Amygdala (tissue), 56 donors: ENCODE data around the gene RAC2.
A peak's percentile ranks its signal among the peaks of the same experiment; 100 is the strongest.
"Not testable (repeated sequence)": the region's sequence is repeated elsewhere in the genome, so short reads cannot be mapped to it uniquely, and the experiment has no call there.

ENCODE experiments used
- DNase-seq, 56 donors: peaks; one replicate each; lab custom pipeline; 2025; lab: John Stamatoyannopoulos, UW

The RAC2 gene

DNA sequence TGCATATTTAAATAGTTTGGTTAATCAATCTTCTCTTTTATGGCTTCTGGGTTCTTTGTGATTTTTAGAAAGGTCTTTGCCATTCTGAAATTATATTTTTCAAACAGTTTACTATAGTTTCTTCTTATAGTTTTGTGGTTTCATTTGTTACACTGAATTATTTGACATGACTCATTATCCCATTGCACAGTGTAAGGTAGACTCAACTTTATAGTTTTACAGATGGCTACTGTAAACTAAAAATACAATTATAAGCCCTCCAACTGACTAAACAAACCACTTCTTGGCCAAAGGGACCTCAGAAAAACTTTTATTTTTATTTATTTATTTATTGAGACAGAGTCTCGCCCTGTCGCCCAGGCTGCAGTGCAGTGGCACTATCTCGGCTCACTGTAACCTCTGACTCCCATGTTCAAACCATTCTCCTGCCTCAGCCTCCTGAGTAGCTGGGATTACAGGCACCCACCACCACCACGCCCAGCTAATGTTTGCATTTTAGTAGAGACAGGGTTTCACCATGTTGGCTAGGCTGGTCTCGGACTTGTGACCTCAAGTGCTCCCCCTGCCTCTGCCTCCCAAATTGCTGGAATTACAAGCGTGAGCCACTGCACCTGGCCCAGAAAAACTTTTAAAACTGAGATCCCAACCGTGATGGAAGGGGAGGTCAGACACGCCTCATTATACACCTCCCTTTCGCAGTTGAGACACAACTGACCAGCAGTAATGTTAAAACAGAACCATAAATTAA lies 14.1 kb upstream of the RAC2 start:
- DNase-seq: no peak

DNA sequence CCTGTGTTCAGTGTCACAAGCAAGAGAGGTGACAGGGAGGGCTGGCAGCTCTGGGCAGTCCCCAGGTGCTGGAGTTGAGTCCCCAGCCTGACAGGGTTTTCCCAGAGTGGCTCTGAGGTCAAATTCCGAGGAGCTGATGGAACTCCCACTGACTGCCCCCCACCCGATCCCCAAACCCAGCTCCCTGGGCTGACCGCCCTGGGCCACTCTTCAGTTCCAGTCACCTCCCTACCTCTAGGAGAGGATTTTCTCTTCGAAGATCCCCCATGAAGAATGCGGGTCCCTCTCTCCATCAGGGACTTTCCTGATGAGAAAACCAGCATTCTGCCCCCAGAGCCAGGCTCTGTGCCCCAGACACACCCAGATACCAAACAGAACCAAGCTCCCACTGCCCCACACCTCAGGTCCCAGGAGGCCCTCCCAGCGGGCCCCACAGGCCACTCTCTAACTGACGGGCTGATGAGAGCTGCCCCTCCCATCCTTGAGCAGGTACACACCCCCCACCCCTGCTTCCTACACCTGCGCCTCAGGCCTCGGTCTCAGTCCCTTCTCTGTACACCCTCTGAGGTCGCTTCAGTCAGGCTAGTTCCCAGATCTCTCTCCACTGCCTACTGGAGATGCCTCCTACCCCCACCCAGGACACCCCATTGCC lies 12.1 kb upstream of the RAC2 start:
- DNase-seq: no peak

DNA sequence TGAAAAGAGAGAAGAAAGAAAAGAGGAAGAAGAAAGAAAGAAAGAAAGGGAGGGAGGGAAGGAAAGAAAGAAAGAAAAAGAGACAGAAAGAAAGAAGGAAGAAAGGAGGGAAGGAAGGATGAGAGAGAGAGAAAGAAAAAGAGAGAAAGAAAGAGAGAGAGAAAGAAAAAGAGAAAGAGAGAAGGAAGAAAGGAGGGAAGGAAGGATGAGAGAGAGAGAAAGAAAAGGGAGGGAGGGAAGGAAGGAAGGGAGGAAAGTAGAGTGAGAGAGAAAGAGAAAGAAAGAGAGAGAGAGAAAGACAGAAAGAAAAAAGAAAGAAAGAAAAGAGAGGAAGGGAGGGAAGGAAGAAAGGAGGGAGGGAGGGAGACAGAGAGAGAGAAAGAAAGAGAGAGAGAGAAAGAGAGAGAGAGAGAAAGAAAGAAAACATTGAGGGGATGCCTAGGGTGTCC lies 11.5 kb upstream of the RAC2 start:
- DNase-seq: no peak

DNA sequence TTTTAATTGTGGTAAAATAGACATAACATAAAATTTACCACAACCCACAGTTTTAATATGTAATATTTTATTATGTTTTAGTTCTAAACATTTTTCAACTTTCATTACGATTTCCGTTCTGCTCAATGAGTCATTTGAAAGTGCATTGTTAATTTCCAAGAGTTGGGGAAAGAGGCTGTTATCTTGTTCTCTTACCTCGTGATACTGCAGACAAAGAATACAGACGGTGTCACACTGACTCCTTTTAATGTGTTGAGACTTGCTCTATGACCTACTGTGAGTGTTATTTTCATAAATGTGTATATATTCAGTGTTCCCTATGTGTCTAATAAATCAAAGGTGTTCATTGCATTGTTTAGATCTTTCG lies 10.8 kb upstream of the RAC2 start:
- DNase-seq: no peak

DNA sequence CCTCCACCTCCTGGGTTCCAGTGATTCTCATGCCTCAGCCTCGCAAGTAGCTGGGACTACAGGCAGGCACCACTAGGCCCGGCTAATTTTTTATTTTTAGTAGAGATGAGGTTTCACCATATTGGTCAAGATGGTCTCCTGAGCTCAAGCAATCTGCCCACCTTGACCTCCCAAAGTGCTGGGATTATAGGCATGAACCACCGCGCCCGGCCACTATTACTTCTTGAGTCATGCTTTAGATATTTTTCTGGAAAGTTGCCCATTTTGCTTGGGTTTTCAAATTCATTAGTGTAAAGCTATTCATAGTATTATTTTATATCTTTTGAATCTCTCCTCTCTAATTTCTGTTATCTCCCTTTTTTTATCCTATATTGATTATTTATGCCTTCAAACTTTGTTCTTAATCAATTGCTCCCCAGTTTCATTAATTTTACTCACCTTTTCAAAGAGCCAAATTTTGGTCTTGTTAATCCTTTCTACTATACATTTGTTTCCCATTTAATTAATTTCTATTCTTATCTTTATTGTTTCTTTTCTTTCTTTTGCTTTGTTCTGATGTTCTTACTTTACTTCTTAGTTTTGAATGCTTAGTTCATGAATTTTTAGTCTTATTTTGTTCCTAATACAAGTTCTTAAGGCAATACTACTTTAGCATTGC lies 10.3 kb upstream of the RAC2 start:
- DNase-seq: no peak

DNA sequence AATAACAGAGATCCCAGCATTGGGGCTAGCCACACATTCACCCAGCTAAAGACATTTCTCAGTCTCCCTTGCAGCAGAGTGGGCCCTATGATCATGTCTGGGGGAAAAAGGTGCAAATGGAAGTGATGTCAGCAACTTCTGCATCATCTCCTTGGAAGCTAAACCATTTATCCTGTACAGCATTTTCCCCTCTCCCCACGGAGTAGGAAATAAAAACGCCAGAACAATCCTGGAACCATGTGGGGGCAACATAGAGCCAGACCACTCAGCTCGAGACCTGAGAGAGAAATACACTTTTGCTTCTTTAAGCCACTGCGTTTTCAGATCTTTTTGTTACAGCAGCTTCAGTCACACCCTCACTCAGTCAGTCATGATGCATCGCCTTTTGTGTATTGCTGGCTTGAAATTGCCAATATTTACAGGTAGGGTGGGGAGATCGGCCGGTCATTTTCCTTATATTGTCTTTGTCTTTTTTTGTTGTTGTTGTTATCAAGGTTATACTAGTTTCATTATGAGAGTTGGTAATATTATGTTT lies 9.1 kb upstream of the RAC2 start:
- DNase-seq: no peak

DNA sequence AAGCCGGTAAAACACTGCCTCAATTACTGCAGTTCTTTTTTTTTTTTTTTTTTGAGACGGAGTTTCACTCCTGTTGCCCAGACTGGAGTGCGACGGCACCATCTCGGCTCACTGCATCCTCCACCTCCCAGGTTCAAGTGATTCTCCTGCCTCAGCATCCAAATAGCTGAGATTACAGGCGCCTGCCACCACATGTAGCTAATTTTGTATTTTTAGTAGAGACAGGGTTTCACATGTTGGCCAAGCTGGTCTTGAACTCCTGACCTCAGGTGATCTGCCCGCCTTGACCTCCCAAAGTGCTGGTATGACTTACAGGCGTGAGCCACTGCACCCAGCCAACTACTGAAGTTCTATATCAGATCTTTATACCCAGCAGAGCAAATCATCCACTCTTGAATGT lies 7.8 kb upstream of the RAC2 start:
- not testable (repeated sequence) for DNase-seq

DNA sequence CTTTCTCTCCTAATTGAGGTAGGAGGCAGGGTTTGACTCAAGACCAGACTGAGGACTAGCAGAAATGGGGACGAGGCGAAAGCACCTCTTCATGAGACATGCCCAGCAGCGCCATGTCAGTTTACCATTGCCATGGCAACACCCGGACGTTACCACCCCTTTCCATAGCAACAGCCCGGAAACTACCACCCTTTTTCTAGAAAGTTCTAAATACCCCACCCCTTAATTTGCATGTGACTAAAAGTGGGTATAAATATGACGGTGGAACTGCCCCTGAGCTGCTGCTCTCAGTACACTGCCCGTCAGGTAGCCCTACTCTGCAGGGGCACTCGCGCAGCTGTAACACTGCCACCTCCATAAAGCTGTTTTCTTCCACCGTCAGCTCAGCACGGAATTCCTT lies 5.9 kb upstream of the RAC2 start:
- no peak for DNase-seq

DNA sequence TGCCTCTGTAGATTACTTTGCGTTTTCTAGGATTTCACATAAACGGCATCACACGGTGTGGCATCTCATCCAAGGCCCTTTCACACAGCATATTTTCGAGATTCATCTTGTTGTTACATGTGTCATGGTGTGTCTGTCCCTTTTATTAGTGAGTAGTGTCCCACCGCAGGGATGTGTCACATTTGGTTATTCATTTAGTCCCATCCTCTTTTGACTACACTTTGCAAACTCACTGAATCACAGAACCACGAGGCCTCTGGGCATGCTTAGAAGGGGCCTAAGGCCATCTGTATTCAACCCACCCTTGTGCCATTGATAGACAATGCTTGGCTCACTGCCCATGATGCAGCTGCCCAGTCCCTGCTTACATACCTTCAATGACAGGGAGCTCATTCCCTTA lies 4.2 kb upstream of the RAC2 start:
- no peak for DNase-seq

DNA sequence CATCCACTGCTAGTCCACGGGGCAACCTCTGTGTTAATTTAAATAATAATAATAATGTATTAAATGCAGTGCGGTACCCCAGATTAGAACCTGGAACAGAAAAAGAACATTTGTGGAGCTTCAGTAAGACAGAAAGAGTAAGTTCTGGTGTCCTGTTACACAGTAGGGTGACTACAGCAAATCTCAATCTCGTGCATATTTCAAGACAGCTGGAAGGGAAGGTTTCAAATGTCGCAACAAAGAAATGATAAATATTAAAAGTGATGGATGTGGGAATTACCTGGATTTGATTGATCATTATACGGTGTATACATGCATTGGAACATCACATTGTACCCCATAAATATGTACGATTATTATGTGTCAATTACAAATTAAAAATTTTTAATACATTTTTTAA lies 1.7 kb upstream of the RAC2 start:
- no peak for DNase-seq

DNA sequence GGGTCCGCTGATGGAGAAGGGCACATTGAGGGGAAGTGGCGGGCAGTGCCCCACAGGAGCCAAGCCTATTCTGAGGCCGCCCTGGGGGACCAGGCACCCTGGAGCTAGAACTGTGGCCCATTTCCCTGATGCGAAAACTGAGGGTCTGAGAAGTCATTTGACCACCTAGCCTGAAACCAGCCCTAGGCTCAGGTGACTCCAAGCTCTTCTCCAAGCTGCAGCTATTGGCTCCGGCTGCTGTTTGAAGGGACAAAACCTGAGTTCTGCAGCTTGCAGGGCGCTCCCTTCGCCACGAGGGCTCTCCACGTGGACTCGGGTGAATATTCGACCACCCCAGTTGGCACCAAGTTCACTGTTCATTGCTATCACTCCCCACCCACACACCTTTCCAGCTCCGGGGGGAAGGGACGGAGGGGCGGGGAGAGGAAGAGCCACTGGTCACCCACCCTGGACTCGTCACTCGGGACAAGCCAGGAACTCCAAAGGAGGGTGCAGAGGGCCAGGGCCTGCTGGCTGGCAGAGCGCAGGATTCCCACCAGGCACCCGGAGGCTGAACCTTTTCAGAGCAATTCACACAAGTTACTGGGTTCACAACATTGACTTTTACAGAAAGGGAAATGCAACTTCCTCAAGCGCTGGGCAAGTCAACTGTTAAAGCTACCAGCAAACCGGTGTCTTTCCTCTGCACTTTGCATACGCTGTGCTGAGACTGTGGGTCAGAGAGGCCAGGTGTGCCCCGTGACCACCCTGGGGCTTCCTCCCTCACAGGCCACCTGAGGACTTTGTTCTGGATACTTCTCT lies 1.1 kb upstream of the RAC2 start:
- DNase-seq: no peak

DNA sequence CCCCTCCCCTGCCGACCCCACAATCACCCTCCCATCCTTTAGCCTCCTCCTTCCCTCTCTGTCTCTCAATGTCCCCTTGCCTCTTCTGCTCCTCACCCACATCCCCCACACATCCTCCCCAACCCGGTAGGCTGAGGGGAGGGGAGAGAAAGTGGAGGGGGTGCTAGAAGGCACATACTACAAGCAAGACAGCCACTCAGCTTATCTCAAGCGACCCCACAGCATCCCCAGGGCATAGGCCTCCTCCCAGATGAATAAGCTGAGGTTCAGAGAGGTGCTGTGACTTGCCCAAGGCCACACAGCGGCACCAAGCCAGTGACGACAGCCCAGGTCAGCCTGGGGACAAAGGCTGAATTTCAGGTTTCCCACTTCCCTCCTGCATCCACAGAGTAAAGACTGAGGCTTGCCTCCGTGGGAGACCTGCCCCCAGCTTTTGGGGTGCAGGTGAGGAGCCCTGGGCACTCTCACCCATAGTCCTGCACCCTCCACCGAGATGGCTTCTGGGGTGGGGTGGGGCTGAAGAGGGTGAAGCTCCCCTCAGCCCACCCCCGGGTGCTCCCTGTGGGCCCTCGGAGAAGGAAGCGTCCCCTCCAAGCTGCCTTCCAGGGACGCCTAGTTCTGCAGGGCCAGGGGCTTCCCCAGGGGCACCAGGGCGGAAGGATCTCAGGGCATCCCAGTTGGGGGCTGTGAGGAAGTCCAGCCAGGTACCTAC lies 511 bp downstream of the RAC2 start:
- DNase-seq: no peak

DNA sequence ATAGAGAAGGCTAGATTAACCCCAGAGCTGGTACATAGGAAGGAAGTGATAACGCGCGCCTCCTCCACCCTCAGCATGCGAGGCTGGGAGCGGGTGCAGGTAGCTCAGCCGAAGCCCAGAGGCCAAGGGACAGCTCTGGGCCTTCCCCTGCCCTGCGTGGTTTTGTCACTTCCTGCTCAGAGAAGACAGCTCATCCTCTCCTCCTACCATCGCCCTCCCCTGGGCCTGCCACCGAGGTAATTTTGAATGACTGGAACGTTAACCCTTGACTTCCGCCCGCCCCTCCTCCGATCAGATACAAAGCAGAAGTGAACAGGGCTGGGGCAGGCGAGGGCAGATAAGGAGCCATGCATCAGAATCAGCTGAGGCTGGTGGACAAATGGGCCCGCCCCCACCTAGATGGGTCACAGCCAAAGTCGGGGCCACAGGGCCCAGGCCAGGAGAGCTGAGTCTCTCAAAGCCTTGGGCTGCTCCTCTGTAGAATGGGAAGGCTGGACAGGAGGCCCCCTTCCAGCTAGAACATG lies 1.6 kb downstream of the RAC2 start:
- peak in 4 of 56 donors; percentile 7 to 16 (median 9) for DNase-seq

DNA sequence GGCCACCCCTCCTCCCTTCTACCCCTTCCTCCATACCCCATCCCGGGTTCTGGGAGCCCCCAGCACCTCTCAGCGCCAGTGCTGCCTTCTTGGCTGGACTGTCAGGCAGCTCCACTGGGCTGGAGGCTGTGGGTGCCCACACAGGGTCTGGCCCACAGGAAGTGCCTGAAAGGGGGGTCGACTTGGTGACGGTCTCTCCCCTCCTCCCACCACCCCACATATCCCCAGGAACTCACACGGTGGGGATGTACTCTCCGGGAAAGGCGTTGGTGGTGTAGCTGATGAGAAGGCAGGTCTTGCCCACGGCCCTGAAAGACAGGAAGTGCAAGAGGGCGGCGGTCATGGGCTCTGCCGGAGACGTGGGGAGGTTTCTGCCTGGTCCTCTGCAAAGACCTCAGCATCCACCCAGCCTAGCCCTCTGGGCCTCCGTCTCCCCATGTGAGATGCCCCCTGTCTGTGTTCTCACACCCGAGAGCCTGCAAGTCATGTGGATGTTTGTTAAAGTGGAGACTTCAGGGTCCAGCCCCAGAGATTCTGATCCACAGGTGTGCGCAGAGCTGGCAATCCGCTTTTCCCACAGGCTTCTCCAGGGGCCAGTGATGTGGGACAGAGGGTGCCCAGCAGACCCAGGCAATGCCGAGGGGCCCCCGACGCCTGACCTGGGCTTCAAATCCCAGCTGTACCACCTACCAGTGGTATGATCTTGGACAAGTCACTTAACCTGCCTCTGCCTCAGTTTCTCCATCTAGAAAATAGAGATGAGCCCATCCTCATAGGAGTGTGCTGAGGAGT lies 2.5 kb downstream of the RAC2 start:
- no peak for DNase-seq

DNA sequence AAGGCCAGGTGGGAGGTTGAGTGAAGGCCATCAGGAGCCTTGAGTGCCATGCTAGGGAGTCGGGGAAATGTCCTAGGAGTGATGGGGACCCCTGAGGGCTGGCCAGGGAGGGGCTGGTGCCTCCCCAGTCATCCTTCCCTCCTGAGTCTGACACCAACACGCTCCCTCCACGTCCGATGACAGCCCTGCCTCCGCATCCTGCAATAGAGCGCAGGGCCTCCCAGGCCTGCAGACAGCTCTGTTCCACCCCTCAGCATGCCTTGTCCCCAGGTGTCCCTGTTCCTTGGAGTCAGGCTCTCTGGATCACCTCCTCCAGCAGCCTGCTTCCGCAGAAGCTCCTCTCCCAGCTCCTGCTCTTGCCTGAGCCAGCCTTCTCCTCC lies 3.1 kb downstream of the RAC2 start:
- DNase-seq: no peak

DNA sequence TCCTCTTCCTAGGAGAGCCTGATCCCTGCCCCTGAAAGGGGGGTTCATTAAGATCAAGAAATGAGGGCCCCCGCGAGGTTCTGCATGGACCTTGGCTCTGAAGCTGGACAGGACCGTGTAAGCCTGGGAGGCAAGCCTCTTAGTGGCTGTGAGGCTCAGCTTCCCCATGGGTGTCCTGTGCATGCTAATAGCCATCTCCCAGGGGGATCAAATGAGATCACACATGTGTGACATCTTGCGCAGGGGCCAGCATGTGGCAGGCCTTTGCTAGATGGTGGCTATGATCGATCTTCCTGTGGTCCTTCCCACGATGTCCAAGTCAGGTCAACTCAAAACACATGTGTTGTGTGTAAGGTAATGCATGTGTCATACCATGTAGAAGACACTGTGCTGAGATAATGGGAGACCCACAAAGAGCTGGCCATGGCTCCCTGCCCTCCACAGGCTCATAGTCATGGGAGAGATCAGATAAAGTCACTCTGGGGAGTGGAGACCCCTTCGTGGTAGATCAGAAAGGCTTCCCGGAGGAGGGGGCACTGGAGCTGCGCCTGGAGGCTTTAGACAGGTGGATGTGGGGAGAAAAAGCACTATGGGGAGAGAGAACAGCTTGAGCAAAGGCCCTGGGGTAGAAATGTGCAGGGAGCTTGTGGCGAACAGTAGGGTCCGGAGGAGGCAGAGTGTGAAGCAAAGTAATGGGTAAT lies 3.7 kb downstream of the RAC2 start:
- no peak for DNase-seq

DNA sequence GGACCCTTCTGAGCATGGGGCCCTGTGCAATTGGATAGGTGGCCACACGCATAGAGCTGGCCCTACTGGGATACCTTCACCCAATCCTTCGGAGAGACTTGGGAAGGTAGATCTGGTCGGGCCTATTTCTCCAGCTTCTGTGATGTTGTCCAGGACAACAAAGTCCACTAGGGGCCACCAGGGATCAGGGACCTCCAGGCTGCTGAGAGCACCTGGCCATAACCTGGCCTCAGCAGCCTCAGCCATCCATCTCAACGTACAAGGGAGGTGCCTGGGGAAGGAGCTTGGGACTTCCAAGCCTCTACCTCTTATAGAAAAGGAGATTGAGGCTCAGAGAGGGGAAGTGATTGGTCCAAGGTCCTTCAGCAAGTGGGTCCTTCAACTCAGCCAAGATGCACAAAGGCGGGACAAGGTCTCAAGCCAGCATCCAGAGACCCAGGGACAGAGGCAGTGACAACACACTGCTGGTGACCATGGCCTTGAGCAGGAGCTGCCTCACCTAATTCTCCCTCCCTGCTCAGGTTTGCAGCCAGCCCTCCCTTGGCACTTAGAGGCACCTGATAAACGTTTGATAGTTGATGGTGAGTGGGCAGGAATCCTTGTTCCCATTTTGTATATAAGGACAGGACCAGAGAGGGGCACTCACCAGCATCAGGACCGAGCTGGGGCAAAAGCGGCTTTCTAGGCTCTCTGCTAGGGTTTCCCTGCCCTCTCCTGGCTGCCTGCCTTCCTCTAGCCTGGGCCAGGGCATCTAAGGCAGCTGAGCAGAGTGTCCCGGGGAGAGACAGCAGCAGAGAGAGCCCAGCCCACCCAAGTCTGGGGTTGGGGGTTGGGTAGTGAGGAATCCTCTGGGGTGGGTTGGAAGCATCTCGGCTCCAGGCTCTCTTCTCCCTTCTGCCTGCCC lies 4.5 kb downstream of the RAC2 start:
- no peak for DNase-seq
